Measurements from ENCODE around the gene RFK.

RFK gene

GRCh38 chr9:76400534-76401096, 6.4 kb upstream of the RFK start:
- H3K4me3 ChIP-seq (replicated peaks; ENCODE audit: low read depth, low read length) = no peak overlapping the region
- DNase-seq (ENCODE audit: extremely low read depth, low read depth) = no peak
- TF ChIP-seq CTCF (IDR thresholded peaks at IDR 0.05; ENCODE audit: low read depth, low read length, missing control alignments) = no peak

GRCh38 chr9:76399856-76400255, 5.6 kb upstream of the RFK start:
- DNase-seq (ENCODE audit: extremely low read depth, low read depth) = no peak
- TF ChIP-seq CTCF (IDR thresholded peaks at IDR 0.05; ENCODE audit: low read depth, low read length, missing control alignments) = no peak
- H3K4me3 ChIP-seq (replicated peaks; ENCODE audit: low read depth, low read length) = no peak overlapping the region

GRCh38 chr9:76396597-76396996, 2.4 kb upstream of the RFK start:
- no peak overlapping the region for H3K4me3 ChIP-seq (replicated peaks; ENCODE audit: low read depth, low read length)
- no peak for DNase-seq (ENCODE audit: extremely low read depth, low read depth)
- TF ChIP-seq CTCF (IDR thresholded peaks at IDR 0.05; ENCODE audit: low read depth, low read length, missing control alignments) = no peak

GRCh38 chr9:76396144-76396543, 1.9 kb upstream of the RFK start:
- TF ChIP-seq CTCF (IDR thresholded peaks at IDR 0.05; ENCODE audit: low read depth, low read length, missing control alignments) = no peak
- no peak for DNase-seq (ENCODE audit: extremely low read depth, low read depth)
- H3K4me3 ChIP-seq (replicated peaks; ENCODE audit: low read depth, low read length) = no peak overlapping the region

- no peak for TF ChIP-seq CTCF (IDR thresholded peaks at IDR 0.05; ENCODE audit: low read depth, low read length, missing control alignments)
- DNase-seq (ENCODE audit: extremely low read depth, low read depth) = no peak
- H3K4me3 ChIP-seq (replicated peaks; ENCODE audit: low read depth, low read length) = peak overlapping the region; percentile 75
Observed at GRCh38 chr9:76395381-76395780, 1.2 kb upstream of the RFK start.

GRCh38 chr9:76394960-76395252, 680 bp upstream of the RFK start:
- TF ChIP-seq CTCF (IDR thresholded peaks at IDR 0.05; ENCODE audit: low read depth, low read length, missing control alignments) = no peak
- no peak for DNase-seq (ENCODE audit: extremely low read depth, low read depth)
- peak overlapping the region; percentile 75 for H3K4me3 ChIP-seq (replicated peaks; ENCODE audit: low read depth, low read length)

GRCh38 chr9:76390656-76391055, 3.6 kb downstream of the RFK start:
- DNase-seq (ENCODE audit: extremely low read depth, low read depth) = no peak
- H3K4me3 ChIP-seq (replicated peaks; ENCODE audit: low read depth, low read length) = no peak overlapping the region
- no peak for TF ChIP-seq CTCF (IDR thresholded peaks at IDR 0.05; ENCODE audit: low read depth, low read length, missing control alignments)
